GM20431 (cell line): ENCODE measurements around the gene ANKRD36B.
"Not testable (repeated sequence)": the region's sequence is repeated elsewhere in the genome, so short reads cannot be mapped to it uniquely, and the experiment has no call there.

Experiments
- in situ Hi-C: fragments of 300-500 bp; cut with MseI, MboI; formaldehyde crosslinking; loops from one replicate; pipeline ENCODE4 v1.15.0; 2020; ENCODE audit warnings: low sequenced_read_pairs; ENCODE audit not compliant: unreplicated experiment

ANKRD36B gene

DNA sequence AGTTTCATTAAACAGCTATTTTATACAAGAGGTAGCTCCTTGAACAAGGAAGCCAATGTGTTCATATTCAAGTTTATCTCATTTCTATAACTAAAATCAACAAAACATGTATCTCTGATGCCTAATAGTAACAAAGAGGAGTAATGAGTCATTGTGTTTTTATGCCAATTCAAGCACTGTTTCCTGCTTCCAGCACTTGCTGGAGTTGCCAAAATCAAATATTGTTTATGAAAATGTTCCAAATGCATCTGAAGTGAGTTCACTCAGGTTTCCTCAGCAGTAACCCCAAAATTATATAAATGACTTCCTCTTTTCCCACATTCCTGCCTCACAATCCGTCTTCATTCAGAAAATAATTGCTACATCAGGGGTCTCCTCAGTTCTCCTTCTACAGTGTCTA is 39.2 kb downstream of the ANKRD36B start:
- in situ Hi-C loops = not testable (repeated sequence)

DNA sequence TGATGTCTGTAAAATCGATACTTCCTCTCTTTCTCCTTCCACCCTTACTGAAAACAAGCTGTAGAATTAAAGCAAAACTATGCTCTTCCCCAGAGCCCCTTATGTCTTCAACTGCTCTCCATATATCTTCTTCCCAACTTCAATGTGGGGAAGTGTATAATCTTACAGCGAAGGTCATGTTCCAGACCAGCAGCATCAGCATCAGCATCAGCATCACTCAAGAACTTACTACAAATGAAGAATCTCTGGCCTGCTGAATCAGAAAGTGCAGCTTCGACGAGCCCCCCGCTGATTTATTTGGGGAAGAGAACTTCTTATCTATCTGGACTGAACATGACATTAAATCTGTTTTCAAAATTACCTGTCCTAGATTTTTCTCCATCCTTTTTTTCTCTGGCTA is 40.6 kb downstream of the ANKRD36B start:
- in situ Hi-C loops = not testable (repeated sequence)

DNA sequence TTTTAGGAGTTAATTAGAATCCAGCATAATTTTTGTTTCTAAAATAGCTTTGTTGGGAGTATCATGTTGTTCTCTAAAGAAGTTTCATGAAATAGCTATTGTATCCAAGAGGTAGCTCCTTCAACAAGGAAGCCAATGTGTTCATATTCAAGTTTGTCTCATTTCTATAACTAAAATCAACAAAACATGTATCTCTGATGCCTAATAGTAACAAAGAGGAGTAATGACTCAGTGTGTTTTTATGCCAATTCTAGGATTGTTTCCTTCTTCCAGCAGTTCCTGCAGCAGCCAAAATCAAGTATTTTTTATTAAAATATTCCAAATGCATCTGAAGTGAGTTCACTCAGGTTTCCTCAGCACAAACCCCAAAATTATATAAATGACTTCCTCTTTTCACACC is 41.1 kb downstream of the ANKRD36B start:
- in situ Hi-C loops = not testable (repeated sequence)

DNA sequence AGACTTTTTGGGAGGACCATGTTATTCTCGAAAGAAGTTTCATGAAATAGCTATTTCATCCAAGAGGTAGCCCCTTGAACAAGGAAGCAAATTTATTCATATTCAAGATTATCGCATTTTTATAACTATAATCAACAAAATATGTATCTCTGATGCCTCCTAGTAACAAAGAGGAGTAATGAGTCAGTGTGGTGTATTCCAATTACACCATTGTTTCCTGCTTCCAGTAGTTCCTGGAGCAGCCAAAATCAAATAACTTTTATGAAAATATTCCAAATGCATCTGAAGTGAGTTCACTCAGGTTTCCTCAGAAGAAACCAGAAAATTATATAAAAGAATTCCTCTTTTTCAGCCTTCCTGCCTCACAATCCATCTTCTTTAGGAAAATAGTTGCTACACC is 43.0 kb downstream of the ANKRD36B start:
- in situ Hi-C loops = no loop called here

DNA sequence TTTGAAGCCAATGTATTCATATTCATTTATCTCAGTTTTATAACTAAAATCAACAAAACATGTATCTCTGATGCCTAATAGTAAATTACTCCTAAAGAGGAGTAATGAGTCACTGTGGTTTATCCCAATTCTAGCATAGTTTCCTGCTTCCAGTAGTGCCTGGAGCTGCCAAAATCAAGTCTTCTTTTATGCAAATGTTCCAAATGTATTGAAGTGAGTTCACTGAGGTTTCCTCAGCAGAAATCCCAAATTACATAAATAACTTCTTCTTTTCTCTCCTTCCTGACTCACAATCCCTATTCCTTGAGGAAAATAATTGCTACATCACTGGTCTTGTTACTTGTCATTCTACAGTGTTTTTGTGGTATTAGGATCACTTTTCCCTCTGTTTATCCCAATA is 44.8 kb downstream of the ANKRD36B start:
- in situ Hi-C loops = not testable (repeated sequence)

DNA sequence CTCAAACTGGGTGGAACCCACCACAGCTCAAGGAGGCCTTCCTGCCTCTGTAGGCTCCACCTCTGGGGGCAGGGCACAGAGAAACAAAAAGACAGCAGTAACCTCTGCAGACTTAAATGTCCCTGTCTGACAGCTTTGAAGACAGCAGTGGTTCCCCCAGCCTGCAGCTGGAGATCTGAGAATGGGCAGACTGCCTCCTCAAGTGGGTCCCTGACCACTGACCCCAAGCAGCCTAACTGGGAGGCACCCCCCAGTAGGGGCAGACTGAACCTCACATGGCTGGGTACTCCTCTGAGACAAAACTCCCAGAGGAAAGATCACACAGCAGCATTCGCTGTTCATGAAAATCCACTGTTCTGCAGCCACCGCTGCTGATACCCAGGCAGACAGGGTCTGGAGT is 63.8 kb downstream of the ANKRD36B start:
- in situ Hi-C loops = not testable (repeated sequence)

DNA sequence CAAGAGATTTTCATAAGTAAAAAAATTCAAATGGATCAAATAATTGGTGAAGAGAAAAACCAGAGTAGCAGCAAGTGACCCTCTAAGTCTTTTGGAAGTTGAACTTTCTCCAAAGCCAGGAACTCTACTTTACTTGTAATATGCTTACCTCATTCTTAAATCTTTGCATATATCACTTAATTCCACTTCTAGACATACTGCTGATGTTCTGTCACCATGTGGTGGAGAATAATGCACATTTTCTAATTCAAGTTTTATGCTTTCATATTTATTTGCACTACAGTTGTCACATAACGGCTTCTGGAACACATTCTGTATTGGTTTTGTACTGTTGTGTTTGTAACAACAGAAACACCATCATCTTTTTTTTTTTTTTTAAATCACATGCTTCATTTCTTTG is 65.9 kb downstream of the ANKRD36B start:
- in situ Hi-C loops = not testable (repeated sequence)

DNA sequence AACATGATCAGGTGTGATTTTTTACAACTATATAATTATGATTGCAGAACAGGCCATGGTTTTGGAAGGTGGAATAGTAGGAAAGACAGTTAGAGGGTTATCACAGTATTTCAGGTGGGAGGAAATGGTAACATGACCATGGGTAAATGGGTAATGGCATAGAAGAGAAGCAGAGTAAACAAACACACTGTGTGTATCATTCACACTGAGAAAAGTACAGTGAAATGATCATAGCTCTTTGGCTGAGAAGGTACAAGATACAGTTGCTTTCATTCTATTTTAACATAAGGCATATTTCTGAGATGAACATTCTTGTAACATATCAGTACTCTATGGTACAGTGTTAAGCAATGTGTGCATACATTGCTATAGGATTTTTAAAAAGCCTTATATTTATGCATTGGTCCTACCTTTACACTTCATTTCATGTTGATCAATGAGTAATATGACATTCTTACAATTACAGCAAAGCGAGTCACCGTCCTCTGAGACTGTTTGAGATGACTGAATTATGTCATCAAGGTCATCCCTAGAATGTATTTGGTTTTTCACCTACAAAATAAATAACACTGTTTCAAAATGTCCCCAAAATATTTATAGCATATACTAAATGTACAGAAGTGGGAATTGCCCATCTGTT is 66.6 kb downstream of the ANKRD36B start:
- in situ Hi-C loops = not testable (repeated sequence)

DNA sequence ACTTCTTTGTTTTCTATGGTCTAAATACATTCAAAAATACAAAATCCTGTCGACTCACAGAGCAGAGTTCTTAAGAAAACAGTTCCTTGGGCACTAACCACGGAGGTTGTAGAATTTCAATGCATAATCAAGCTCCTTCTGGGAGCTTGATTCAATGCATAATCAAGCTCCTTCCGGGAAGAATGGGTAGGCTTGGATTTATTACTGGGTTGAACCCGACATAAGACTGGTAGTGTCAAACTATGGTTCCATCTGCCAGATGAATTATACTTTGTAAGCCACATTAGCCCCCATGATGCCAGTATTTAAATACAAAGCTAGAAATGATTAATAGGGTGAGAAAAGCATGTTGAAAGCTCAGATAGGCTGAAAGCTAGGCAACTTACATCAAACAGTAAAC is 94.0 kb downstream of the ANKRD36B start:
- in situ Hi-C loops = not testable (repeated sequence)

DNA sequence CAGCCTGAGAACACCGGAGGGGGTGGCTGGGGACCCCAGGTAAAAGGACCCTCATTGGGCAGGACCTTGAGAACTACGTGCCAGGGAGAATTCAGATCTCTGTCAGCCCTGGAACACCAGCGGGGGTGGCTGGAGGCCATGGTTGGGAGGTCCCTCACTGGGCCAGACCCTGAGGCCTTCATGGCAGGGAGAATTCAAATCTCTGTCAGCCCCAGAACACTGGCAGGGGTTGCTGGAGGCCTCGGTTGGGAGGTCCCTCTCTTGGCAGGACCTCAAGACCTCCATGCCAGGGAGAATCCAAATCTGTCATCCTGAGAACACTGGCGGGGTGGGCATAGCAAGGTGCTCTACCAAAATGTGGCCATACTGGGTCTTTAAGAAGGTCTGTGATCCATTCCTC is 99.5 kb downstream of the ANKRD36B start:
- in situ Hi-C loops = not testable (repeated sequence)
